HG02678 (cell line): ENCODE results near the gene PITPNC1.
"Not testable (repeated sequence)": the region's sequence is repeated elsewhere in the genome, so short reads cannot be mapped to it uniquely, and the experiment has no call there.

ENCODE experiments used
- ATAC-seq: cut with Tn5 transposase; IDR thresholded peaks from one replicate; pipeline ENCODE4 v1.9.1; 2021; ENCODE audit warnings: mild to moderate bottlenecking, moderate library complexity; ENCODE audit not compliant: unreplicated experiment

PITPNC1 gene

GRCh38 chr17:67666028-67666427 is 288.9 kb downstream of the PITPNC1 start:
- no peak for ATAC-seq

GRCh38 chr17:67666710-67667109 is 289.6 kb downstream of the PITPNC1 start:
- no peak for ATAC-seq

- ATAC-seq: no peak
Measured at GRCh38 chr17:67671493-67671892, 294.4 kb downstream of the PITPNC1 start.

- no peak for ATAC-seq
Measured at GRCh38 chr17:67672592-67673335, 295.7 kb downstream of the PITPNC1 start.

- ATAC-seq: no peak
Measured at GRCh38 chr17:67675481-67675880, 298.4 kb downstream of the PITPNC1 start.

- ATAC-seq: no peak
Measured at GRCh38 chr17:67676305-67676704, 299.2 kb downstream of the PITPNC1 start.

- no peak for ATAC-seq
Measured at GRCh38 chr17:67678414-67678813, 301.3 kb downstream of the PITPNC1 start.

- ATAC-seq: no peak
Measured at GRCh38 chr17:67679225-67679624, 302.1 kb downstream of the PITPNC1 start.

GRCh38 chr17:67679721-67680120 is 302.6 kb downstream of the PITPNC1 start:
- ATAC-seq: no peak

GRCh38 chr17:67680445-67681224 is 303.6 kb downstream of the PITPNC1 start:
- no peak for ATAC-seq

GRCh38 chr17:67682196-67682595 is 305.1 kb downstream of the PITPNC1 start:
- ATAC-seq: no peak

- no peak for ATAC-seq
Measured at GRCh38 chr17:67685351-67685750, 308.3 kb downstream of the PITPNC1 start.

GRCh38 chr17:67686241-67686640 is 309.2 kb downstream of the PITPNC1 start:
- ATAC-seq: no peak

- ATAC-seq: no peak
Measured at GRCh38 chr17:67687511-67687910, 310.4 kb downstream of the PITPNC1 start.

- no peak for ATAC-seq
Measured at GRCh38 chr17:67689534-67690177, 312.6 kb downstream of the PITPNC1 start.

- no peak for ATAC-seq
Measured at GRCh38 chr17:67693811-67694210, 316.7 kb downstream of the PITPNC1 start.

GRCh38 chr17:67696347-67696746 is 319.3 kb downstream of the PITPNC1 start:
- no peak for ATAC-seq

- ATAC-seq: no peak
Measured at GRCh38 chr17:67696853-67697498, 319.9 kb downstream of the PITPNC1 start.

- no peak for ATAC-seq
Measured at GRCh38 chr17:67700037-67700724, 323.1 kb downstream of the PITPNC1 start.

GRCh38 chr17:67700725-67701119 is 323.6 kb downstream of the PITPNC1 start:
- no peak for ATAC-seq

- not testable (repeated sequence) for ATAC-seq
Measured at GRCh38 chr17:67702861-67703260, 325.8 kb downstream of the PITPNC1 start.
